CD4-positive, alpha-beta T cell treated with Interferon alpha-2 for 1 hour (primary cell): ENCODE data around the gene HNF4A.

Source experiments
- DNase-seq, 2 donors: peaks; one replicate each; pipeline ENCODE4 v3.0.0-alpha.2; 2020 to 2022

The HNF4A gene

DNA sequence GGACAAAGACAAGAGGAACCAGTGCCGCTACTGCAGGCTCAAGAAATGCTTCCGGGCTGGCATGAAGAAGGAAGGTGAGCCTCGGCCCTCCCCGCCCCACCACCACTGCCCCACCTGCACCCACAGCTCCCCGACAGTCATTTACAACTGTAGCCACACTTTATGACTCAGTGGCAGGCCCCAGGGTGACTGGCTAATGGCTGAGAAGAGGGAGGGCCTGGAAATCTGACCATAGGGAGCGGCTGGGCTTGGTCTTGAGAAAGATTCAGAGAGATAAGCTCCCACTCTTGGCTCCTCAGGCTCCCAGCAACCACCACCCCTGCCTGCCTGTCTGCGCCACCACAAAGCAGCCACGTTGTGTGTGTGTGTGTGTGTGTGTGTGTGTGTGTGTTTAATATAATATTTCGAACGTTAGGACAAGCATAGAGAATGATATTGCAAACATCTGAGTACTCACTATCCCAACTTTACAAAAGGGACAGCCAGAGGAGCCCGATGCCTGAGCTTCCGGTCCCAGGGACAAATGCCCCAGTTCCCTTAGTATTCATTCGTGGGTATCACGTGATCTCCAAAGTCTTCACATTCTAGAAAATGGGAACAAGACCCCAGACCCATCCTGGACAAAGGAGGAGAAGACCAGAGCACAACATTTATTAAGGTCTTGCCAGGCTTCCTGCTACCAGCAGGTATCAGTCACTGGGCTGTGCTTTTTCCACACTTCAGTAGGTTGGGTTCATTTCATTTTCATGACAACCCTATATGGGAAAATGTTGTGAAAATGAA, 52.1 kb downstream of the HNF4A start:
- DNase-seq, result no peak

DNA sequence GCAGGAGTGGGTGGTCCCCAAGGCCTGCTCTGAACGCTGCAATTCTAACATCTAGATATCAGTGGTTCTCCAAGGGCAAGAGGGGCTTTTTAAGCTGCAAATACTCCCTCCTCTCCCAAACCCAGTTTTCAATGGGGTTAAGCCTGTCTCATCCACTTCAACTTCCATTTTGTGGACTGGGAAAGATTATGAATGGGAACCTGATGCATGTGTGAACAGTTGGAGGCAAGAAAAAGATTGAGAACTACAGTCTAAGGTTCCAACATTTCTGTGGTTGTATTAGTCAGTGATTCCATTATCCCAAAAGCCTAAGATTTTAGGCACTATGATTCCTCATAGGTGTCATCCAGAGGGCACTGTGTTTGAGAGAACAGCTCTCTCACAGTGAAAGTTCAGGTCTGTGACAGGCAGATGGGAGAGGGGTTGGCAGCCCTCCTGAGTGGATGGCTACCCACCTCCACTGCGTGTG, 53.7 kb downstream of the HNF4A start:
- no peak for DNase-seq

DNA sequence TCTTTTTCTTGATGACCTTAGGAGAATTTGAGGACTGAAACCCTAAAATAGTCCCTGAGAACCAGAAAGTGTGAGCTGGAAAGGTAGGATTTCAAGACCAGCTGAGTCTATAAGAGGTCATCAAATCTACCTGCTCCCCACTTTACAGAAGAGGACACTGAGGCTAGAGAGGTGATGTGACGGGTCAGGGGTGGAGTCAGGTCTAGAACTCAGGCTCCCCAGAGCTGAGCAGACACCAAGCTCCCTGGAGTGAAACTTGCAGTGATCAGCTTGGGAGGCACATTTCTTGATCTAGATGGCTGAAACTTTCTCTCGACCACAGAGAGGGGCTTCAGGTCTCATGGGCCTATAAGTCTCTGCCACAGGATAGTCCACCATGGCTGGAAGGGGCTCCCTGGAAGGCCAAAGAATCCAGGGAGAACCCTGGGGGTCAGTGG, 55.1 kb downstream of the HNF4A start:
- no peak for DNase-seq

DNA sequence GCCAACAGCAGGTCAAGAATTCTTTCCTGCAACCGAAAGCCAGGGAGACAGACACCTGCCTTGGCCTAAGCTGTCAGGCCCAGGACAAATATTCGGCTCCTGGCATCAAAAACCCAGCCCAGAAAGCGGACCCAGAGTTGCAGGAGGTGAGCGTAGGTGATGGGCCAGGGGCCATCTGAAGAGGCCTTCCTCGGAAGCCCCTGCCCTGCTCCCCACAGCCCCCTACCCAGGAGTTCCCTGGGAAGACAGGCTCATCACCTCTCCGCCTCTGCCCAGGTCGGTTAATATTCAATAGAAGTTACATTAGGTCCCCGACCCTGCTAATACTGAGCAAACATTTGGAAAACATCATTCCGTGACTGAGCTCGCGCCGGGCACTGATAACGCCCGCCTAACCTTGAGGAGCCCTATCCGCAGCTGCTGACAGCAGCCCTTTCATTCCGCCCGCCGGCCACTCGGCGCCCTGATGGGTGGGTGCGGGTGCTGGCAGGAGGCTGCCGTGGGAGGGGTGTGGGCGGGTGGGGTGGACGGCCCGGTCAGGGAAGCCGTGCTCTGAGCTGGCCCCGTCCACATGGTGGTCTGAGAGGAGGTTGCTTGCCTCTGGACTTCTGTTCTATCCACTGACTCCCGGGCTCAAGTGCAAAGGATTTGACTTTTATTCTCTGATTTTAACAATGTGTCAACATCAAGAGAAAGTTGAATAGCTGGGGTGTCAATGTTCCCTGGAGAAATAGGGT, 55.7 kb downstream of the HNF4A start:
- no peak for DNase-seq

DNA sequence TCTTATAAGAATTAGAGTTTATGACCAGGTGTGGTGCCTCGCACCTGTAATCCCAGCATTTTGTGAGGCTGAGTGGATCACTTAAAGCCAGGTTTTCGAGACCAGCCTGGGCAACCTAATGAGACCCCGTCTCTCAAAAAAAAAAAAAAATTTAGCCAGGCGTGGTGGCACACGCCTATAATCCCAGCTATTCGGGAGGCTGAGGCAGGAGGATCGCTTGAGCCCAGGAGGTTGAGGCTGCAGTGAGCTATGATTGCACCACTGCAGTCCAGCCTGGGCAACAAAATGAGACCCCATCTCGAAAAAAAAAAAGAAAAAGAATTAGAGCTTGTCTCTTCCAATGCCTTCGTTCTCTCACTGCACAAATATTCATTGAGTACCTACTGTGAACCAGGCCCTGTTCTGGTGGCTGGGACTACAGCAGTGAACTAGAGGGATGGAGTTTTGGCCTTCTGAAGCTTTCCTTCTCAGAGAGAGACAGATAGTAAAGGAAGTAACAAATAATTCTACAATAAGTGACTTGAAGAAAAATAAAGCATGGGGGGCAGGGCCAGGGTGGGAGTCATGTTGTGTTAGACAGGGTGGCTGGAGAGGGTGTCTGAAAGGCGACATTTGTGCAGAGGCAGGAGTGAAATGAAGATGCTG, 56.4 kb downstream of the HNF4A start:
- no peak for DNase-seq

DNA sequence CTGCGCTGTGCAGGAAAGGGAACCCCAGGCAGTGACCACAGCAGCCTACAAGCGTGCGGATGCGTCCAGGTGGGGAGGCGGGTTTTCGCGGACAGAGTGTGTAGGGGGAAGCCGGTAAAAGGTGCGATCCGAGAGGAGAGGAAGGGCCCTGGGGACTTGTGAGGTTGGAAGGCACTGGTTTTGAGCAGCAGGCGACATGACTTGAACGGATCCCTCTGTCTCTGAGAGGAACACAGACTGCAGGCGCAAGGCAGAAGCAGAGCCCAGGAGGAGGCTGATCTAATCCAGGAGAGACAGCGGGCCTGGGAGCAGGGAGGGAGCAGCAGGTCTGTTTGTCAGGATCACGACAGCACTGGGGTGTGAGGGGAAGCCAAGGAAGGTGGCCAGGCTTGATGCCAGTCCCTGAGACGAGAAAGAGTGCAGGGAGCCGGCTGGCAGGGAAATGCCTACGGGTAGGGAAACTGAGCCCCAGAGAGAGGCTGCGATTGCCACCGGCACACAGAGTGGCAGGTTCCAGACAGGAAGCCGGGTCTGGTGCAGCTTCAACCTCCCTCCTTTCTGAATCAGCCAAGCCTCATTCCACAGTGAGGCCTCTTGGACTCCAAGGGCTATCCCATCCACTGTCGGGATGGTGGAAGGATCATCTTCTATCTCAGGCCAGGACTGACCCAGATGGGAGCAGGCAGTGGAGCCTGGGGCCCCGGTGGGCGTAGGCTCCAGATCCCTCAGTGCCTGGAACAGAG, 57.1 kb downstream of the HNF4A start:
- no peak for DNase-seq

DNA sequence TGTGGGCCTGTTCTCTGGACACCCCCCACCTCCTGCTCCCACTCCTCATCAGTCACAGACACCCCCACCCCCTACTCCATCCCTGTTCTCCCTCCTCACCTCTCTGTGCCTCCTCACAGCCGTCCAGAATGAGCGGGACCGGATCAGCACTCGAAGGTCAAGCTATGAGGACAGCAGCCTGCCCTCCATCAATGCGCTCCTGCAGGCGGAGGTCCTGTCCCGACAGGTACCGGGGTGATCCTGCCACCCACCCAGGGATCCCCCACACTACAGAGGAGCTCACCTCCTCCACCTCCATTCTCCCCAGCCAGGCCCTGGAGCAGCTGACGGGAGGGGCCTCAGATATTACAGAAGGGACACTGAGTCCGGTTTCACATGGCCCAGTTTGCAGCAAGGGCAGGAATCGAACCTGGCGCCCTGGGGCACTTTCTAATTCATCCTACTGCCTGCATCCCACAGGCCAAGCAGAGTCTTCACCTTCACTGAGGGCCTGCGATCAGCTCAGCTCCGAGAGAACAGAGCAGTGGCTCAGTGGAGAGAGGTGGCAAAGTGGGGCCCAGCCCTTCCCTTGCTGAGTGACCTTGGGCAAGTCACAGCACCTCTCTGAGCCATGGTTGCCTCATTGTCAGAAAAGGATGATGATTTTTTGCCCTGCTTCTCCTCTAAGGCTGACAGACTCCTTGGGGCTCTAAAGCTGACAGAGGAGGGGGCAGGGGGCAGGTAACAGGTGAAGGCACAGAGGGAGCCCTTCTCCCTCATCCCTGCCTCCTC, 58.3 kb downstream of the HNF4A start:
- no peak for DNase-seq

DNA sequence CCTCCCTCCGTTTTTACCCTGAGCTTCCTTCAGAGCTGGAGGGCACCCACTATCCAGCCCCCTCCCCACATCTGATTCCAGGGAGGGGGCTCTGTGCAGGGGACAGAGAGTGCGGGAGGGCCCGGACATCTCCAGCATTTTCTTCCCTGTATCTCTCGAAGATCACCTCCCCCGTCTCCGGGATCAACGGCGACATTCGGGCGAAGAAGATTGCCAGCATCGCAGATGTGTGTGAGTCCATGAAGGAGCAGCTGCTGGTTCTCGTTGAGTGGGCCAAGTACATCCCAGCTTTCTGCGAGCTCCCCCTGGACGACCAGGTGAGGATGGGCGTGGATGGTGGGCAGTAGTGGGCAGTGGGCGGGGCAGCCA, 58.8 kb downstream of the HNF4A start:
- no peak for DNase-seq

DNA sequence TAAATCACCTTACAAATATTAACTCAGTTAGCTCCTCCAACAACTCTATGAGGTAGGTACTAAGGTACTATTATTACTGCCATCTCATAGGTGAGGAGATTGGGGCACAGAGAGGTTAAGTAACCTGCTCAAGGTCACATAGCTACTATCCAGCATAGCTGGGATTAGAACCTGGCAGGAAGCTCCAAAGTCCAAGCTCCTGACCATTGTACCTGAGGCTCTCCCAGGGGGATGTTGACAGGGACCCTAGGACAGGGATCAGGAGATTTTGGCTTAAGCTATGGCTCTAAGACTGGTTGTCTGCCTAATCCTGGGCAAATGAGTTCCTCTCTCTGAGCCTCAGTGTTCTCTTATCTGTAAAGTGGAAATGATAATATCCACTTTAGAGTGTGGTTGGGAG, 59.3 kb downstream of the HNF4A start:
- no peak for DNase-seq

DNA sequence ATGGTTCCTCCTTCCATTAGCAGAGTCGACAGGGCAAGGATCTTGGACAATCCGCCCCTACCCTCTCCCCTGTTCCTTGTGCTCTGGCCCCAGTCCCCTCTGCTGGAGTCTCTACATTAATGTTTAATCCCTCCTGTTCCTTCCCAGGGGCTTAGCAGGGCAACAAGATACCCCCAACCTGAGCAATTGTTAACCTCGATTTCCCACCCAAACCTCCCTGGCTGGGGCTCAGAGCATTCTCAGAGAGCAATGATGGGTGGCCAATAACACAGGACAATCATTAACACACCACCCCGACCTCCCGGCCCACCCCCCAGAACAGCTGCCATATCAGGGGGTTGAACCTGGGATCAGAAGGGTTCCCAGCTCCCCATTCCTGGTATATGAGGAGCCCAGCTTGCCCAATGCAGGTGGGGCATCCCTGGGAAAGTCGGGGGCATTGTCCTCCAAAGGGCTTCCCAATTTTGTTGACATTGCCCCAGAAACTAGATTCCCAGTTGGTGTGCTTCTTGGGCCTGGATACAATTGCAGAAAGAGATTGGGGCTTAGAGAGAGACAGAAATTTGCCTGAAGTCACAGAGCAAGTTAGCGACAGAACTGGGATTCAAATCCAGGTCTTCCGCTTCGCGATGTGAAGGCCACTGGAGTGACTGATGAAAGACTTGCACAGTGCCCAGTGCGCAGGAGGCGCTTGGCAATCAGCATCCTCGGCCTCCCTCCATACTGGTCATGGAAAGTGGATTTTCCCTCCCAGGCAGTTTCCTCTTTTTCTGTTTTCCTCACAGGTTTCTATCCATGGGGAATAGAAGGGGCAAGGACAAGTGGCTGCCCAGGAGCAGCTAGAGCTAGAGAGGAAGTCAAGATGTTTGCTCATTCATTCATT, 60.6 kb downstream of the HNF4A start:
- no peak for DNase-seq

DNA sequence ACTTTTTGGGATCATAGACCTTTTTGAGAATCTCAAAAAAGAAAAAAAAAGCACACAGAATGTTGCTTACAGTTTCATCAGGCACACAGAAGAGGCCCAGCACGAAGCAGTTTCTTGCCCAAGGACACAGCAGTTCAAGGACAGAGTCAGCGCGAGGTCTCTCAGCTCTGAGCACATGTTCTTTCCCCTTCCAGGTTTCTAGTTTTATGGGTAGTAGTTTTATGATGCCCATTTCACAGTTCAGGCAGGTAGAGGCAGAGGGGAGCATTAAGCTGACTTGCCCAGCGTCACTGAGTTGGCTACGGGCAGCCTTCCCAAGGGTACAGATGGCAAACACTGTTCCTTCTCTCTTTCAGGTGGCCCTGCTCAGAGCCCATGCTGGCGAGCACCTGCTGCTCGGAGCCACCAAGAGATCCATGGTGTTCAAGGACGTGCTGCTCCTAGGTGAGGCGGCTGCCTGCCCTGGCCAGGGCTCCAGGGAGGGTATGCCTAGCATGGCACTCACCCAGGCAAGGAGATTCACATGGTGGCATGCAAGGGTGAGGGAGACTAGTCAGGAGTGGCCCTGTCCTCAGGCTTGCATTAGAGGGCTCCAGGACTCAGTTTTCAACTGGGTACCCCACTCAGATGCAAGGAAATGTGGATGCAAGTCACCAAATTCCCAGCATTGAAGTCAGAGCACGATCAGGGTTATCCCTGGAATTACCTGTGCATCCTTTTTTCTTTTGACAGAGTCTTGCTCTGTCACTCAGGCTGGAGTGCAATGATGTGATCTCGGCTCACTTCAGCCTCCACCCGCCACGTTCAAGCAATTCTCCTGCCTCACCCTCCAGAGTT, 62.8 kb downstream of the HNF4A start:
- DNase-seq, result no peak

DNA sequence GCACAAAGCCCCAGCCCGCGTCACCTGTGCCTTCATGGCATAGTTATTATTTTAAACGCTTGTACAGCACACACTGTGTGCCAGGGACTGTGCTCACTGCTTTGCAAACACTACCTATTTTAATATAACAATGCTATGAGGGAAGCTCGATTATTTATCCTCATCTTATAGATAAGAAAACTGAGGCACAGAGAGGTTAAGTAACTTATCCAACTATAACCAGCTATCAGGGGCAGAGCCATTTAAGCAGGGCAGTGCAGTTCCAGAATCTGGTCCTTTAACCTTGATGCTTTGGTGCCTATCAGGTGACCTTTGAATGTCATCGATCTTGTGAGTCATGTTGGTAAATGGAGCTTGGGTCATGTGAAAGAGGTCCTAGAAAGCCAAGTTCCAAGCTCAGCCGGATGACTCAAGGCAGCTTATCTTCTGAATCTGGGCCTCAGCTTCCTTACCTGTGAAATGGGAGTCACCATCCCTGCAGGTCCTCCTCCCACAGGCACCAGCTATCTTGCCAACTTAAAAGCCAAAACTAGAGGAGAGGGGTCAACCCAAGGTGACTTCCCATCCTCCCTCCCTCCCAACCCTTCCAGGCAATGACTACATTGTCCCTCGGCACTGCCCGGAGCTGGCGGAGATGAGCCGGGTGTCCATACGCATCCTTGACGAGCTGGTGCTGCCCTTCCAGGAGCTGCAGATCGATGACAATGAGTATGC, 63.8 kb downstream of the HNF4A start:
- DNase-seq, result no peak

DNA sequence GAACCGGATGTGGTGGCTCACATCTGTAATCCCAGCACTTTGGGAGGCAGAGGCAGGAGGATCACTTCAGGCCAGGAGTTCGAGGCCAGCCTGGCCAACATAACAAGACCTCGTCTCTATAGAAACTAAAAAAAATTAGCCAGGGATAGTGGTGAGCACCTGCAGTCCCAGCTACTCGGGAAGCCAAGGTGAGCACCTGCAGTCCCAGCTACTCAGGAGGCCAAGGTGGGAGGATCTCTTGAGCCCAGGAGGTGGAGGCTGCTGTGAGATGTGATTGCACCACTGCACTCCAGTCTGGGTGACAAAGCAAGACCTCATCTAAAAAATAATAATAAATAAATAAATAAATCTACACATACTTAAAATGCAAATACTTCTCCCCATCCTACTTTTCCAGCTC, 65.0 kb downstream of the HNF4A start:
- DNase-seq, result no peak

DNA sequence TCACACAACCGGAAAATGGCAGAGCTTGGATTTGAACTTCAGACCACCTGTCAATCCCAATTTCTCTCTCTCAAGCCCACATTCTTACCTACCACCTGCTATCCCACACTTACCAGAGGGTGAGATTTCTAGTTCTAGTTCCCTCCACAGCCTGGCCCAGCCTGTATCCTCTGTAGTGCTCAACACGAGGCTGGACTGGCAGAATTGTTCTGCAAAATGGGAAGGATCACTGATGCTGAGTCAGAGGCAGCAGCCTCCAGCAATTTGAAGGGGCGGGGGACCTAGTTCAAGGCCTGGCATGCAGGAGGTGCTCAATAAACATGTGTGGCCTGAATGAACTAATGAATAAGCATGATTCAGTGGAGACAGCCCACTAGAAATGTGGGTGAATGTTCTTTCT, 66.6 kb downstream of the HNF4A start:
- DNase-seq, result no peak

DNA sequence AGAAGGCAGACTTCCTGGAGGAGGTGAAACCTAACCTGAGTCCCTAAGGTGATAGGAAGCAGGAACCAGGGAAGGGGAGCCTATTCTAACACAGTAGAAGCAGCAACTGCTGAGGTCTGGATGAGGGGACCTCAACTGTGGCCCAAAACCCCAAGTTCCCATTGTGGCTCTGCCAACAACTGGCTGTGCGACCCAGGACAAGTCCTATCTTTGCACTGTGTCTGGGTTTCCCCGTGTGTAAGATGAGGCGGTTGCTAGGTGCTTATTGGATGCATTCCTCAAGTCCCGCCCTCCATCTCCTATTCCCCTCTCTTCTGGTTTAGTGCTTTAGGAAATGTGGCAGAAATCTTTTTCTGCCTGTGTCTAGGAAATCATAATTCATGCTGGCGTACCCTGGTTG, 68.0 kb downstream of the HNF4A start:
- no peak for DNase-seq

DNA sequence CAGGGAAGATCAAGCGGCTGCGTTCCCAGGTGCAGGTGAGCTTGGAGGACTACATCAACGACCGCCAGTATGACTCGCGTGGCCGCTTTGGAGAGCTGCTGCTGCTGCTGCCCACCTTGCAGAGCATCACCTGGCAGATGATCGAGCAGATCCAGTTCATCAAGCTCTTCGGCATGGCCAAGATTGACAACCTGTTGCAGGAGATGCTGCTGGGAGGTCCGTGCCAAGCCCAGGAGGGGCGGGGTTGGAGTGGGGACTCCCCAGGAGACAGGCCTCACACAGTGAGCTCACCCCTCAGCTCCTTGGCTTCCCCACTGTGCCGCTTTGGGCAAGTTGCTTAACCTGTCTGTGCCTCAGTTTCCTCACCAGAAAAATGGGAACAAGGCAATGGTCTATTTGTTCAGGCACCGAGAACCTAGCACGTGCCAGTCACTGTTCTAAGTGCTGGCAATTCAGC, 68.6 kb downstream of the HNF4A start:
- no peak for DNase-seq

DNA sequence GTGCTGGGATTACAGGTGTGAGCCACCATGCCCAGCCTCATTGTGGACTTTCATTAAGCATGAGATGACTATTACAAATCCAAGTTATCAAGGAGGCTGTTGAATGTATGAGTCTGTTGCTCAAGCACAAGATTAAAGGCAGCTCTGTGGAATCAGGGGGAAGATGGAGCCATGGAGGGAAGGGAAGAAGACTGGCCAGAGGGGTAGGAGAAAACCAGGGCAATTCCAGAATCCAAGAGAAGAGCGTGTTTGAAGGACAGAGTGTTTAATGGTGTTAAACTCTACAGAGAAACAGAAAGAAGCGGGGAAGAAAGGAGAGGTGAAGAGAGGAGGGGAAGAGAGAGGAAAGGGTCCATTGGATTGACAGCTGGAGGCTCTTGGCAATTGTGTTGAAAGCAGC, 70.4 kb downstream of the HNF4A start:
- DNase-seq, result no peak

DNA sequence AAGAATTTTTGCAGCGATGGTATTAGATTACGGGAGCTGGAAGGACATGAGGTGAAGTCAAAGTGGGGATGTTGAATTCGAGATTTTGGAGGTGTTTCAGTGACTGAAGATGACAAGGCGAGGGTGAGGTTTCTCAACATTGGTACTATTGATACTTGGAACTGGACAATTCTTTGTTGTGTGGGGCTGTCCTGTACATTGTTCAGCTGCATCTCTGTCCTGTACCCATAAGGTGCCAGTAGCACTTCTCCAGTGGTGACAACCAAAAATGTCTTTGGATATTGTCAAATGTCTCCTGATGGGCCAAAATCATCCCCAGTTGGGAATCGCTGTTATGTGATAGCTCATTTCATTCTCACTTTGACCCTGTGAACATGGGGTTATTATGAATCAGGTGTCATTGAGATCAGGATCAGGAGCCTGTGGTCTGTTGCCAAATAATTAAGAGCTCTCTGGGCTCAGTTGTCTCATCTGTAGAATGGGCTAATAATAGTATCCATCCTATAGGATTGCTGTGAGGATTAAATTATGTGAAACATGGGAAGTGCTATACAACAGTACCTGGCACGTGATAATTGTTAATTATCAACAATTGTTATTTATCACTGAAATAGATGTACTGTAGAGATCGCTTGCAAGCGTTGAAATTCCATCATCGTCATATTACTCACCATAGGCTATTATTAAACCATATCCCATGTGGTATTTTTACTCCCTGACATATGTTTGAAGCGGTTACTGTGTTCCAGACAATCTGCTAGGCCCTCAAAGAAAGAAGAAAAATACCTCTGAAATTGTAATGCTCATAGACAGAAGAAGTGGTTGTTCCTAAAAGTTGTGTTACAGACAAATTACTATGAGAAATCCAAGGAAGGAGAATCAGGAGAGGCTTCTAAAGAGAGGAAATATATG, 71.6 kb downstream of the HNF4A start:
- no peak for DNase-seq

DNA sequence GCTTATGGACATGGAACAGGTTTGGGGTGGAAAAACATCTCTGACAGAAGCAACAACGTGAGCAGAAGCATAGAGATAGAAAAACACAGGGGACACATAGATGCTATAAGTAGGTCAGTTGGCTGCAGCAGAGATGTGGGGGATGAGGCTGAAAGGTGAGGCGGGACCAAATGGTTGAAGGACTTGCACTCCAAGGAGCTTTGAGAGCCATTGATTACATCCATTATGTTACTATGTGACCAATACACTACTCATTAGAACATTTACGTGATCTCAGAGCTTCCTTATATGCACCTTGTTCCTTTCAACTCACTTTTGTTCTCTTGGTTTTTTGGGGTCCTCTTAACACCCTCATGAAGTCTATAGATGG, 72.3 kb downstream of the HNF4A start:
- no peak for DNase-seq
